Measurements from ENCODE around the gene LSP1. TPM values are rescaled to one million over a fixed set of nuclear protein-coding genes. Genes with fewer than 3 reads are reported as not detected.

LSP1 gene
- total RNA-seq, 1 donor from 2014 or later: 41.9 TPM

Other genes with a start within 250 kb of the LSP1 start
- gene KRTAP5-3, start 244.6 kb upstream of the LSP1 start, total RNA-seq: not detected
- gene KRTAP5-4, start 230.9 kb upstream of the LSP1 start, total RNA-seq: not detected
- not detected for gene KRTAP5-5, start 223.3 kb upstream of the LSP1 start, total RNA-seq
- not detected for gene KRTAP5-6, start 155.9 kb upstream of the LSP1 start, total RNA-seq
- 2.9 TPM for gene IFITM10, start 102.5 kb upstream of the LSP1 start, total RNA-seq
- 777 TPM for gene CTSD, start 89.2 kb upstream of the LSP1 start, total RNA-seq
- not detected for gene SYT8, start 18.1 kb upstream of the LSP1 start, total RNA-seq
- gene TNNI2, start 14.1 kb upstream of the LSP1 start, total RNA-seq: not detected
- not detected for gene PRR33, start 38.8 kb downstream of the LSP1 start, total RNA-seq
- 10.1 TPM for gene TNNT3, start 66.6 kb downstream of the LSP1 start, total RNA-seq
- 117 TPM for gene MRPL23, start 94.2 kb downstream of the LSP1 start, total RNA-seq
- gene H19, start 144.8 kb downstream of the LSP1 start, total RNA-seq: 539 TPM